Liver (tissue), 9 donors: Measurements from ENCODE around the gene MICAL2. TPM values are rescaled to one million over a fixed set of nuclear protein-coding genes. Genes with fewer than 3 reads are reported as not detected.

Experiments used
- DNase-seq: peaks from one replicate; pipeline ENCODE4 v3.0.0-alpha.2; 2017; ENCODE audit warnings: low spot score
- H3K27ac ChIP-seq, 2 donors: one replicate each; pipeline ENCODE4 v1.7.0; 2013; ENCODE audit warnings: inconsistent platforms in 2 of 2, low read length in 2 of 2, control low read depth in 1 of 2, low read depth in 1 of 2, mild to moderate bottlenecking in 1 of 2
- H3K27me3 ChIP-seq, 4 donors: one replicate each; pipeline versions ENCODE4 v1.6.1 to v1.7.0; 2013; ENCODE audit warnings: low read length in 3 of 4, inconsistent platforms in 1 of 4, mild to moderate bottlenecking in 1 of 4, moderate library complexity in 1 of 4; ENCODE audit not compliant: control insufficient read depth in 4 of 4, insufficient read depth in 4 of 4
- H3K36me3 ChIP-seq, 4 donors: one replicate each; pipeline versions ENCODE4 v1.6.1 to v1.7.0; 2013; ENCODE audit warnings: low read length in 3 of 4, mild to moderate bottlenecking in 3 of 4, low read depth in 1 of 4, moderate library complexity in 1 of 4; ENCODE audit not compliant: control insufficient read depth in 4 of 4, insufficient read depth in 3 of 4
- H3K4me1 ChIP-seq, 4 donors: one replicate each; pipeline versions ENCODE4 v1.6.1 to v1.7.0; 2013; ENCODE audit warnings: low read length in 3 of 4, mild to moderate bottlenecking in 3 of 4, moderate library complexity in 1 of 4; ENCODE audit not compliant: control insufficient read depth in 4 of 4, insufficient read depth in 4 of 4
- H3K4me3 ChIP-seq, 3 donors: one replicate each; pipeline versions ENCODE4 v1.6.1 to v1.7.0; 2013; ENCODE audit warnings: low read length in 3 of 3, control low read depth in 1 of 3, low read depth in 1 of 3, mild to moderate bottlenecking in 1 of 3
- H3K9ac ChIP-seq, 2 donors: one replicate each; pipeline ENCODE4 v1.7.0; 2013; ENCODE audit warnings: low read length in 2 of 2, mild to moderate bottlenecking in 2 of 2, moderate library complexity in 2 of 2, control low read depth in 1 of 2, low read depth in 1 of 2
- H3K9me3 ChIP-seq, 4 donors: one replicate each; pipeline versions ENCODE4 v1.6.1 to v1.7.0; 2013; ENCODE audit warnings: low read length in 3 of 4; ENCODE audit not compliant: control insufficient read depth in 4 of 4
- CTCF ChIP-seq: fragments of 150-350 bp; IDR thresholded peaks from 2 replicates; pipeline ENCODE4 v1.5.1; 2017; ENCODE audit warnings: improper control_type of control experiment, low read depth, low read length; ENCODE audit not compliant: missing input control
- EGR1 ChIP-seq, 2 donors: IDR thresholded peaks; 2 replicates each; pipeline ENCODE4 v1.6.1; 2016 to 2018; ENCODE audit warnings: antibody characterized with exemption in 2 of 2, low read depth in 2 of 2
- FOXA1 ChIP-seq: IDR thresholded peaks from 2 replicates; pipeline ENCODE4 v1.6.1; 2016; ENCODE audit warnings: antibody characterized with exemption
- FOXA2 ChIP-seq: IDR thresholded peaks from 2 replicates; pipeline ENCODE4 v1.6.1; 2016; ENCODE audit warnings: antibody characterized with exemption
- GABPA ChIP-seq, 2 donors: IDR thresholded peaks in 1 of 2; conservative IDR thresholded peaks in 1 of 2; 2 replicates each; pipeline ENCODE4 v1.6.1; 2016; ENCODE audit warnings: antibody characterized with exemption in 2 of 2, mild to moderate bottlenecking in 1 of 2, moderate library complexity in 1 of 2
- HNF4A ChIP-seq, 2 donors: conservative IDR thresholded peaks; 2 replicates each; pipeline ENCODE4 v1.6.1; 2016; ENCODE audit warnings: antibody characterized with exemption in 2 of 2, mild to moderate bottlenecking in 2 of 2
- JUND ChIP-seq, 2 donors: IDR thresholded peaks; 2 replicates each; pipeline ENCODE4 v1.6.1; 2016; ENCODE audit warnings: antibody characterized with exemption in 2 of 2
- NR2F2 ChIP-seq: IDR thresholded peaks from 2 replicates; pipeline ENCODE4 v1.6.1; 2016; ENCODE audit warnings: antibody characterized with exemption
- REST ChIP-seq: IDR thresholded peaks from 2 replicates; pipeline ENCODE4 v1.6.1; 2016; ENCODE audit warnings: antibody characterized with exemption, mild to moderate bottlenecking
- RXRA ChIP-seq, 2 donors: IDR thresholded peaks; 2 replicates each; pipeline ENCODE4 v1.6.1; 2017 to 2018; ENCODE audit warnings: antibody characterized with exemption in 2 of 2, mild to moderate bottlenecking in 1 of 2
- SP1 ChIP-seq: IDR thresholded peaks from 2 replicates; pipeline ENCODE4 v1.6.1; 2018; ENCODE audit warnings: antibody characterized with exemption, mild to moderate bottlenecking
- TAF1 ChIP-seq: conservative IDR thresholded peaks from 2 replicates; pipeline ENCODE4 v1.6.1; 2016; ENCODE audit warnings: antibody characterized with exemption, mild to moderate bottlenecking
- ZBTB33 ChIP-seq: IDR thresholded peaks from 2 replicates; pipeline ENCODE4 v1.6.1; 2016; ENCODE audit warnings: antibody characterized with exemption
- WGBS: extraction: QIAGEN DNeasy Blood & Tissue Kit; methylation state at CpG from one replicate; pipeline ENCODE4 v1.1.7; 2013; 5-methylcytosine and 5-hydroxymethylcytosine counted together
- polyA plus RNA-seq, 2 donors: library from polyadenylated mRNA; stranded (reverse) in 1 of 2; unstranded in 1 of 2; fragments of 200-250 nt in 1 of 2; fragments of >200 nt in 1 of 2; fragmentation: Nextera tagmentation in 1 of 2; extraction: Ambion mirVana in 1 of 2; gene quantifications; one replicate each; pipeline versions ENCODE4 v1.2.1 to v1.2.3, GENCODE V29; 2013 to 2015
- total RNA-seq, 2 donors: library from RNA; depleted of rRNA; stranded (reverse); fragments of >200 nt; gene quantifications; one replicate each; pipeline ENCODE4 v1.2.3, GENCODE V29; 2014
- donor health status: healthy.
- donor health status: healthy.
- donor health status: healthy.
- donor health status: healthy.
- donor health status: healthy.

The MICAL2 gene
- total and polyA plus RNA-seq, 4 donors = 17.5 to 113 (median 42.9) TPM

GRCh38 chr11:12267921-12268320 lies 157.5 kb downstream of the MICAL2 start:
- no peak for DNase-seq
- Histone ChIP-seq H3K27me3 (no peaks in the 10 kb centered on the region), H3K9ac (no peak overlapping the region), H3K27ac (no peak overlapping the region), H3K4me3 (no peak overlapping the region), H3K36me3 (peaks cover 0 to 9% (median 0%) of the 10 kb centered on the region in 4 donors), H3K9me3 (no peaks in the 10 kb centered on the region), H3K4me1 (peaks cover 0 to 5% (median 2%) of the 10 kb centered on the region in 4 donors)
- TF ChIP-seq FOXA2 = no peak
- no peak for TF ChIP-seq SP1
- no peak for TF ChIP-seq ZBTB33
- no peak for TF ChIP-seq FOXA1
- no peak for TF ChIP-seq NR2F2
- no peak for TF ChIP-seq TAF1
- no peak for TF ChIP-seq EGR1 (IDR thresholded peaks at IDR 0.05; ENCODE audit: low read depth in 2 of 2)
- no peak for TF ChIP-seq JUND (IDR thresholded peaks at IDR 0.05)
- WGBS = 91% methylated on average over 2 of the region's 2 CpGs

- H3K27me3 ChIP-seq = no peaks in the 10 kb centered on the region
- H3K36me3 ChIP-seq = no peaks in the 10 kb centered on the region
- H3K9ac ChIP-seq = no peak overlapping the region
- peaks cover 0 to 5% (median 2%) of the 10 kb centered on the region in 4 donors for H3K4me1 ChIP-seq
- no peaks in the 10 kb centered on the region for H3K9me3 ChIP-seq
- no peak overlapping the region for H3K4me3 ChIP-seq
- TF ChIP-seq SP1 (no peak), EGR1 (IDR thresholded peaks at IDR 0.05; ENCODE audit: low read depth in 2 of 2) (no peak), RXRA (IDR thresholded peaks at IDR 0.05) (no peak), NR2F2 (no peak), CTCF (no peak), ZBTB33 (no peak), REST (no peak), FOXA1 (no peak), HNF4A (conservative IDR thresholded peaks at IDR 0.05) (no peak), JUND (IDR thresholded peaks at IDR 0.05) (no peak), GABPA (IDR thresholded peaks at IDR 0.05 in 1 of 2, conservative IDR thresholded peaks at IDR 0.05 in 1 of 2) (no peak)
- no peak overlapping the region for H3K27ac ChIP-seq
- 67% methylated on average over 3 of the region's 3 CpGs for WGBS
- no peak for DNase-seq
These were observed 158.7 kb downstream of the MICAL2 start for GRCh38 chr11:12269104-12269441.
